ENCODE measurements around the gene PDIA5. TPM values are rescaled to one million over a fixed set of nuclear protein-coding genes. Genes with fewer than 3 reads are reported as not detected.

PDIA5 gene
- total RNA-seq, 4 donors from 2014 or later = 34.0 to 52.4 (median 44.6) TPM

- DNase-seq = no peak
- intact Hi-C loops (cut with DNase I) = no loop called here
- H3K27ac ChIP-seq = peak overlapping the region in 2 of 3 donors; percentile 19 to 76
- no peaks in the 10 kb centered on the region for H3K36me3 ChIP-seq
- WGBS, 2 donors = 3 to 5% methylated on average over 6 of the region's 6 CpGs
- H3K4me3 ChIP-seq (replicated peaks in 1 of 3) = peak overlapping the region; percentile 3 to 72 (median 31)
- H3K4me1 ChIP-seq = peaks cover 5 to 9% of the 10 kb centered on the region in 2 donors
- H3K27me3 ChIP-seq = no peaks in the 10 kb centered on the region
- no peaks in the 10 kb centered on the region for H3K9me3 ChIP-seq
- TF ChIP-seq, protein P1, sequence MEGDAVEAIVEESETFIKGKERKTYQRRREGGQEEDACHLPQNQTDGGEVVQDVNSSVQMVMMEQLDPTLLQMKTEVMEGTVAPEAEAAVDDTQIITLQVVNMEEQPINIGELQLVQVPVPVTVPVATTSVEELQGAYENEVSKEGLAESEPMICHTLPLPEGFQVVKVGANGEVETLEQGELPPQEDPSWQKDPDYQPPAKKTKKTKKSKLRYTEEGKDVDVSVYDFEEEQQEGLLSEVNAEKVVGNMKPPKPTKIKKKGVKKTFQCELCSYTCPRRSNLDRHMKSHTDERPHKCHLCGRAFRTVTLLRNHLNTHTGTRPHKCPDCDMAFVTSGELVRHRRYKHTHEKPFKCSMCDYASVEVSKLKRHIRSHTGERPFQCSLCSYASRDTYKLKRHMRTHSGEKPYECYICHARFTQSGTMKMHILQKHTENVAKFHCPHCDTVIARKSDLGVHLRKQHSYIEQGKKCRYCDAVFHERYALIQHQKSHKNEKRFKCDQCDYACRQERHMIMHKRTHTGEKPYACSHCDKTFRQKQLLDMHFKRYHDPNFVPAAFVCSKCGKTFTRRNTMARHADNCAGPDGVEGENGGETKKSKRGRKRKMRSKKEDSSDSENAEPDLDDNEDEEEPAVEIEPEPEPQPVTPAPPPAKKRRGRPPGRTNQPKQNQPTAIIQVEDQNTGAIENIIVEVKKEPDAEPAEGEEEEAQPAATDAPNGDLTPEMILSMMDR (IDR thresholded peaks at IDR 0.05) = no peak
- TF ChIP-seq POLR2A (IDR thresholded peaks at IDR 0.05) = no peak
Measured at GRCh38 chr3:123201223-123201556, 134.4 kb downstream of the PDIA5 start.

- peak; percentile 95 to 97 for DNase-seq
- peak within 1 kb of the TSS; percentile 31 to 86 (median 72) for H3K4me3 ChIP-seq (replicated peaks in 1 of 3)
- 0% methylated on average over 13 to 15 of the region's 60 CpGs for WGBS, 2 donors
- no peaks in the 10 kb centered on the region for H3K9me3 ChIP-seq
- H3K4me1 ChIP-seq = peaks cover 5 to 9% of the 10 kb centered on the region in 2 donors
- H3K27ac ChIP-seq = peak within 1 kb of the TSS; percentile 46 to 77 (median 76)
- H3K36me3 ChIP-seq = no peaks in the 10 kb centered on the region
- intact Hi-C loops (cut with DNase I) = no loop called here
- TF ChIP-seq POLR2A (IDR thresholded peaks at IDR 0.05) = peak; percentile 24 to 83
- TF ChIP-seq, protein P1 (IDR thresholded peaks at IDR 0.05) = no peak
- no peaks in the 10 kb centered on the region for H3K27me3 ChIP-seq
Measured at GRCh38 chr3:123201557-123202427, 135.0 kb downstream of the PDIA5 start, which contains the start of gene SEC22A. TSS of gene SEC22A (plus strand) at chr3:123201943. CDS start at chr3:123209218, 7,275 bp downstream.

DNA sequence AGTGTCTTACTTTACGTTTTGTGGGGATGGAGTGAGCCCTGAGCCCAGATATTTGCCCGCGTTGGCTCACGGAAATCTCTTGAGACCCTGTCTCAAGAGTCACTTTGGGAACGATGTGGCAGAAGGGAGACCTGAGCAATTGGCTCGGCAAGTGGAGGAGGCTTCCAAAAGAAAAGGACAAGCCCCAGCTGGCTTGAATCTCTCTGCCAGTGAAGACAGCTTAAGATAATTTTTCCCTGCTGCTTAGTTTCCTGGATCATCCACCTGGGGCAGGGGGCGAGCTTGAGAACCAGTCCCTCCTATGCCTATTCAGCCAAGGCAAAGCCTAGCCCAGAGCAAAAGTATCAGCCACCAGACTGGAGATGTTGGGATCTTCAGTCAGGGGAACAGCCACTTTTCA, 135.6 kb downstream of the PDIA5 start:
- 0% methylated on average over 3 to 7 of the region's 7 CpGs for WGBS, 2 donors
- Histone ChIP-seq H3K27me3 (no peaks in the 10 kb centered on the region), H3K9me3 (no peaks in the 10 kb centered on the region), H3K4me3 (replicated peaks in 1 of 3) (peak overlapping the region; percentile 31 to 86 (median 72)), H3K27ac (peak overlapping the region in 2 of 3 donors; percentile 76 to 77), H3K4me1 (peaks cover 5 to 9% of the 10 kb centered on the region in 2 donors), H3K36me3 (no peaks in the 10 kb centered on the region)
- intact Hi-C loops (cut with DNase I) = no loop called here
- DNase-seq = no peak
- TF ChIP-seq, protein P1 (IDR thresholded peaks at IDR 0.05) = no peak
- TF ChIP-seq POLR2A (IDR thresholded peaks at IDR 0.05) = no peak

Small RNAs within 50 kb of the gene (microRNA-seq; reads per million reads assigned to microRNA genes)
- not detected for gene MIR7110

Other genes starting within 250 kb of the PDIA5 start
- 1 to 10 TPM in 1 of 4 donors, under 1 TPM in 3; 0.56 to 5.3 (median 0.63) TPM for gene SEMA5B, start 39.3 kb upstream of the PDIA5 start, total RNA-seq
- 10 to 100 TPM; 22.4 to 45.2 (median 33.6) TPM for gene SEC22A, start 134.9 kb downstream of the PDIA5 start, total RNA-seq